Measurements from ENCODE around the gene PIM2. TPM values are rescaled to one million over a fixed set of nuclear protein-coding genes. Genes with fewer than 3 reads are reported as not detected.
"Not testable (repeated sequence)": the region's sequence is repeated elsewhere in the genome, so short reads cannot be mapped to it uniquely, and the experiment has no call there.

PIM2 gene
- total RNA-seq, 1 donor from 2014 or later: 9.3 TPM

DNA sequence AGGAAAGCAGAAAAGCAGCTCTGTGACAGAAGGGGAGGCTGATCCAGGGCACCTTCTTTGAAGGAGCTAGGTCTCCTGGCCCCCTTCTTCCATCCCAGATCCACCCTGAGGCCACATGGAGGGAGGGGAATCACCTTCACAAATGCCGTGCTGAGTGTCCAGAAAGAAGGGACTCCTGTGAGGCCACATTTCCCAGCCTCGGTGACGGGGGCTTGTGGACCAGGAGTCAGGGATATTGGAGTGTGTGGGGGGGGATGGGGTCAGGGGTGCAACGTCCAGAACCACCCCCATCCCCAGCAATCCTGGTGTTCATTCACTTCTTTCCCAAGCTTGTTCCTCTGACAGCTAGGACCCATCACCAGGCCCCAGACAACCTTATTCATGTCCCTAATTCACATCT is 25.9 kb downstream of the PIM2 start:
- H3K27me3 Mint-ChIP-seq: no peaks in the 10 kb centered on the region
- TF ChIP-seq, protein P1, sequence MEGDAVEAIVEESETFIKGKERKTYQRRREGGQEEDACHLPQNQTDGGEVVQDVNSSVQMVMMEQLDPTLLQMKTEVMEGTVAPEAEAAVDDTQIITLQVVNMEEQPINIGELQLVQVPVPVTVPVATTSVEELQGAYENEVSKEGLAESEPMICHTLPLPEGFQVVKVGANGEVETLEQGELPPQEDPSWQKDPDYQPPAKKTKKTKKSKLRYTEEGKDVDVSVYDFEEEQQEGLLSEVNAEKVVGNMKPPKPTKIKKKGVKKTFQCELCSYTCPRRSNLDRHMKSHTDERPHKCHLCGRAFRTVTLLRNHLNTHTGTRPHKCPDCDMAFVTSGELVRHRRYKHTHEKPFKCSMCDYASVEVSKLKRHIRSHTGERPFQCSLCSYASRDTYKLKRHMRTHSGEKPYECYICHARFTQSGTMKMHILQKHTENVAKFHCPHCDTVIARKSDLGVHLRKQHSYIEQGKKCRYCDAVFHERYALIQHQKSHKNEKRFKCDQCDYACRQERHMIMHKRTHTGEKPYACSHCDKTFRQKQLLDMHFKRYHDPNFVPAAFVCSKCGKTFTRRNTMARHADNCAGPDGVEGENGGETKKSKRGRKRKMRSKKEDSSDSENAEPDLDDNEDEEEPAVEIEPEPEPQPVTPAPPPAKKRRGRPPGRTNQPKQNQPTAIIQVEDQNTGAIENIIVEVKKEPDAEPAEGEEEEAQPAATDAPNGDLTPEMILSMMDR (conservative IDR thresholded peaks at IDR 0.05): no peak
- H3K9me3 Mint-ChIP-seq: no peaks in the 10 kb centered on the region
- H3K36me3 Mint-ChIP-seq: peaks cover 4% of the 10 kb centered on the region
- peaks cover 8% of the 10 kb centered on the region for H3K4me1 Mint-ChIP-seq (ENCODE audit: unreplicated experiment)
- no peak overlapping the region for H3K27ac Mint-ChIP-seq
- peak overlapping the region; percentile 57 for H3K4me3 Mint-ChIP-seq
- DNase-seq (ENCODE audit: extremely low spot score, unreplicated experiment): peak; percentile 42

- peak overlapping the region; percentile 80 for H3K4me3 Mint-ChIP-seq
- H3K4me1 Mint-ChIP-seq (ENCODE audit: unreplicated experiment): peaks cover 8% of the 10 kb centered on the region
- TF ChIP-seq, protein P1 (conservative IDR thresholded peaks at IDR 0.05): peak; percentile 64
- DNase-seq (ENCODE audit: extremely low spot score, unreplicated experiment): peak; percentile 84
- no peaks in the 10 kb centered on the region for H3K9me3 Mint-ChIP-seq
- no peaks in the 10 kb centered on the region for H3K27me3 Mint-ChIP-seq
- peaks cover 4% of the 10 kb centered on the region for H3K36me3 Mint-ChIP-seq
- H3K27ac Mint-ChIP-seq: peak overlapping the region; percentile 74
These were observed 27.2 kb downstream of the PIM2 start for GRCh38 chrX:48891402-48892288.

DNA sequence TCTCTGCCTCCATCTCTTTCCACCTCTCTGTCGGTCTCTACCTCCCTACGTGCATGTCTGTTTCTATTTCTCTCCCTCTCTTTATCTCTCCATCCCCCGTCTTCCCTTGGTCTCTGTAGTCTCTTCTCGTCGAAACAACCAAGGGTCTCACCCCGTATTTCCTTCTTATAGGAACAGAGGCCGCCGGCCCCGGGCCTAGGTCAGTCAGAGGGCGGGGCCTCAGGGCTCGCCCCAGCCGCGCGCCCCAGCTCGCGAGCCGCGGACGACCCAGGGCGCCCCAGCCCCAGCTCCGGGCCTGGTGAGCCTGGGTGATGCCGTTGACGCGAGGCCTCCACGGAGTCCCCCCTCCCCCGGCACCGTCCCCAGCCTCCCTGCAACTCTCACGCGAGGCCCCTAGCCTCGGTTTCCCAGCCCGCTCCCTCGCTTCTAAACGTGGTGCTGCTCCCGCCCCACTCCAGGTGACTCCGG is 27.9 kb downstream of the PIM2 start:
- Mint-ChIP-seq H3K27ac (peak overlapping the region; percentile 94), H3K36me3 (peaks cover 4% of the 10 kb centered on the region), H3K4me3 (peak overlapping the region; percentile 88), H3K4me1 (ENCODE audit: unreplicated experiment) (peaks cover 8% of the 10 kb centered on the region), H3K9me3 (no peaks in the 10 kb centered on the region), H3K27me3 (no peaks in the 10 kb centered on the region)
- peak; percentile 71 for DNase-seq (ENCODE audit: extremely low spot score, unreplicated experiment)
- TF ChIP-seq, protein P1 (conservative IDR thresholded peaks at IDR 0.05): no peak

- peak overlapping the region; percentile 94 for H3K27ac Mint-ChIP-seq
- H3K4me3 Mint-ChIP-seq: peak overlapping the region; percentile 88
- H3K9me3 Mint-ChIP-seq: no peaks in the 10 kb centered on the region
- DNase-seq (ENCODE audit: extremely low spot score, unreplicated experiment): no peak
- peaks cover 4% of the 10 kb centered on the region for H3K36me3 Mint-ChIP-seq
- peaks cover 8% of the 10 kb centered on the region for H3K4me1 Mint-ChIP-seq (ENCODE audit: unreplicated experiment)
- TF ChIP-seq, protein P1 (conservative IDR thresholded peaks at IDR 0.05): no peak
- no peaks in the 10 kb centered on the region for H3K27me3 Mint-ChIP-seq
These were observed 28.4 kb downstream of the PIM2 start for GRCh38 chrX:48890296-48890925.

DNA sequence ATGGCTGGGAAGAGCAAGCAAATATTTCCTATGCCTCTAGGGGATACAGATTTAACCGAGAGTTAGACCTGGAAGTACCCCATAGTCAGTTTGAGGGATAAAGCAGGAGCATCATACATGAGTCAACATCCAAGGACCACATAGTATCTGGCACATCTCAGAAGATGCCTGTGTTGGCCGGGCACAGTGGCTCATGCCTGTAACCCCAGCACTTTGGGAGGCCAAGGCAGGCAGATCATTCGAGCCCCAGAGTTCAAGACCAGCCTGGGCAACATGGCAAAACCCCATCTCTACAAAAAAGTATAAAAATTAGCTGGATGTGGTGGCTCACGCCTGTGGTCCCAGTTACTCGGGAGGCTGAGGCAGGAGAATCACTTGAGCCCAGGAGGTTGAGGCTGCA is 32.2 kb downstream of the PIM2 start:
- H3K27ac Mint-ChIP-seq, H3K9me3 Mint-ChIP-seq: not testable (repeated sequence)

DNA sequence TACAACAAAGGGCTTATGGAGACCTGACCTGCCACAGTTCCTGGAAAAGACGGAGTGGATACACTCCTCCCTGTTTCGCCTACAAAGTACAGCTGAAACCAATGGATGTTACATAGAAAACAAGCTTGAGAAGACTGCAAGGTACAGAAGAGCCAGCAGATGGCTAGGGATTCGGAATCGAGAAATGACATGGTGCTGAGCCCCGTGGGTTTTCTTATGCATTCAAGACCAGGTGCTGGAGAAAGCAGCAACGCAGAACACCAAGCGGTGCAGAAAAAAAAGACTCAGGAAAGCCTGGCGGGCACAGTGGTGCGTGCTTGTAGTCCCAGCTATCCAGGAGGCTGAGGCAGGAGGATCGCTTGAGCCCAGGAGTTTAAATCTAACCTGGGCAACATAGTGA is 35.1 kb downstream of the PIM2 start:
- TF ChIP-seq, protein P1 (conservative IDR thresholded peaks at IDR 0.05): no peak
- H3K36me3 Mint-ChIP-seq: no peaks in the 10 kb centered on the region
- H3K4me3 Mint-ChIP-seq: no peak overlapping the region
- H3K9me3 Mint-ChIP-seq: no peaks in the 10 kb centered on the region
- H3K27me3 Mint-ChIP-seq: no peaks in the 10 kb centered on the region
- H3K4me1 Mint-ChIP-seq (ENCODE audit: unreplicated experiment): no peaks in the 10 kb centered on the region
- no peak for DNase-seq (ENCODE audit: extremely low spot score, unreplicated experiment)
- no peak overlapping the region for H3K27ac Mint-ChIP-seq

More for the DNA sequence above, 32.2 kb downstream of the PIM2 start:
- H3K4me1 Mint-ChIP-seq (ENCODE audit: unreplicated experiment); H3K27me3 Mint-ChIP-seq; H3K4me3 Mint-ChIP-seq; DNase-seq (ENCODE audit: extremely low spot score, unreplicated experiment); H3K36me3 Mint-ChIP-seq: not testable (repeated sequence)

- DNase-seq (ENCODE audit: extremely low spot score, unreplicated experiment); H3K27me3 Mint-ChIP-seq; H3K4me3 Mint-ChIP-seq; H3K4me1 Mint-ChIP-seq (ENCODE audit: unreplicated experiment); H3K9me3 Mint-ChIP-seq; H3K36me3 Mint-ChIP-seq; H3K27ac Mint-ChIP-seq: not testable (repeated sequence)
These were observed 41.9 kb downstream of the PIM2 start for GRCh38 chrX:48876944-48877343.

DNA sequence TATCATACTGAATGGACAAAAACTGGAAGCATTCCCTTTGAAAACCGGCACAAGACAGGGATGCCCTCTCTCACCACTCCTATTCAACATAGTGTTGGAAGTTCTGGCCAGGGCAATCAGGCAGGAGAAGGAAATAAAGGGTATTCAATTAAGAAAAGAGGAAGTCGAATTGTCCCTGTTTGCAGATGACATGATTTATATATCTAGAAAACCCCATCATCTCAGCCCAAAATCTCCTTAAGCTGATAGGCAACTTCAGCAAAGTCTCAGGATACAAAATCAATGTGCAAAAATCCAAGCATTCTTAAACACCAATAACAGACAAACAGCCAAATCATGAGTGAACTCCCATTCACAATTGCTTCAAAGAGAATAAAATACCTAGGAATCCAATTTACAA is 46.8 kb downstream of the PIM2 start:
- H3K27ac Mint-ChIP-seq; H3K4me3 Mint-ChIP-seq; H3K27me3 Mint-ChIP-seq; H3K36me3 Mint-ChIP-seq; H3K4me1 Mint-ChIP-seq (ENCODE audit: unreplicated experiment); DNase-seq (ENCODE audit: extremely low spot score, unreplicated experiment); H3K9me3 Mint-ChIP-seq: not testable (repeated sequence)
